Measurements from ENCODE around the gene THG1L. TPM values are rescaled to one million over a fixed set of nuclear protein-coding genes. Genes with fewer than 3 reads are reported as not detected.
A peak's percentile ranks its signal among the peaks of the same experiment; 100 is the strongest.

The THG1L gene
- total RNA-seq, 4 donors from 2014 or later, result 13.2 to 20.3 (median 15.5) TPM

- no peaks in the 10 kb centered on the region for H3K9me3 ChIP-seq
- H3K4me3 ChIP-seq, result no peak overlapping the region
- ATAC-seq, result peak; percentile 84
- 25 to 31% methylated on average over 9 to 10 of the region's 10 CpGs for WGBS, 2 donors (ENCODE audit: low coverage in 1 of 2)
- H3K27ac ChIP-seq, result peak overlapping the region in 1 of 4 donors; percentile 25
- peaks cover 0 to 43% of the 10 kb centered on the region in 2 donors for H3K36me3 ChIP-seq
- TF ChIP-seq, protein P1, sequence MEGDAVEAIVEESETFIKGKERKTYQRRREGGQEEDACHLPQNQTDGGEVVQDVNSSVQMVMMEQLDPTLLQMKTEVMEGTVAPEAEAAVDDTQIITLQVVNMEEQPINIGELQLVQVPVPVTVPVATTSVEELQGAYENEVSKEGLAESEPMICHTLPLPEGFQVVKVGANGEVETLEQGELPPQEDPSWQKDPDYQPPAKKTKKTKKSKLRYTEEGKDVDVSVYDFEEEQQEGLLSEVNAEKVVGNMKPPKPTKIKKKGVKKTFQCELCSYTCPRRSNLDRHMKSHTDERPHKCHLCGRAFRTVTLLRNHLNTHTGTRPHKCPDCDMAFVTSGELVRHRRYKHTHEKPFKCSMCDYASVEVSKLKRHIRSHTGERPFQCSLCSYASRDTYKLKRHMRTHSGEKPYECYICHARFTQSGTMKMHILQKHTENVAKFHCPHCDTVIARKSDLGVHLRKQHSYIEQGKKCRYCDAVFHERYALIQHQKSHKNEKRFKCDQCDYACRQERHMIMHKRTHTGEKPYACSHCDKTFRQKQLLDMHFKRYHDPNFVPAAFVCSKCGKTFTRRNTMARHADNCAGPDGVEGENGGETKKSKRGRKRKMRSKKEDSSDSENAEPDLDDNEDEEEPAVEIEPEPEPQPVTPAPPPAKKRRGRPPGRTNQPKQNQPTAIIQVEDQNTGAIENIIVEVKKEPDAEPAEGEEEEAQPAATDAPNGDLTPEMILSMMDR (IDR thresholded peaks at IDR 0.05), result peak; percentile 71 to 85 (median 75)
- TF ChIP-seq POLR2A (IDR thresholded peaks at IDR 0.05), result no peak
- no peaks in the 10 kb centered on the region for H3K27me3 ChIP-seq
- peaks cover 0 to 19% (median 3%) of the 10 kb centered on the region in 3 donors for H3K4me1 ChIP-seq
These were observed 30.7 kb downstream of the THG1L start for GRCh38 chr5:157761690-157762621.

DNA sequence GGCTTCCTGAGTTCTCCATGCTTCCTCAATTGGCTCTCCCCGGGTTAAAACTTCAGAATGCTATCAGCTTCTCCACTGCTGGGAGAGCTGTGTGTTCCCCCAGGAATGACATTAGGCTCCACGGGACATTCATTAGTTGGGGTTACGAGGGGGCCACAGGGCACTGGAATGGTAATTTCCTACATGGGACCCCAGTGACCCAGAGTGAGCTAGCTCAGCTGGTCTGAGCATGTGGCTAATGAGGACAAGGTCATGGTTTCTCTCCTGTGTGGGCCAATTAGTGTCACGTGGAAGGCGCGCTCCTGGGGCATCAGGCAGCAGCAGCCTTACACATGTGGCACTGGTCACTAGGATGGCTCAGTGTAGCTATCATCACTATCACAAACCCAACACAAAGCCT lies 33.3 kb downstream of the THG1L start:
- no peak for ATAC-seq
- Histone ChIP-seq H3K4me3 (no peak overlapping the region), H3K36me3 (peaks cover 0 to 19% of the 10 kb centered on the region in 2 donors), H3K27ac (no peak overlapping the region), H3K27me3 (no peaks in the 10 kb centered on the region), H3K9me3 (no peaks in the 10 kb centered on the region), H3K4me1 (peaks cover 0 to 19% (median 3%) of the 10 kb centered on the region in 3 donors)
- TF ChIP-seq, protein P1 (IDR thresholded peaks at IDR 0.05), result no peak
- TF ChIP-seq POLR2A (IDR thresholded peaks at IDR 0.05) (no peak), POLR2AphosphoS5 (IDR thresholded peaks at IDR 0.05) (no peak), EP300 (IDR thresholded peaks at IDR 0.05) (no peak)
- 94 to 100% methylated on average over 3 to 4 of the region's 6 CpGs for WGBS, 2 donors (ENCODE audit: low coverage in 1 of 2)

- WGBS, 2 donors (ENCODE audit: low coverage in 1 of 2), result 72 to 97% methylated on average over 4 to 7 of the region's 7 CpGs
- TF ChIP-seq, protein P1 (IDR thresholded peaks at IDR 0.05), result no peak
- TF ChIP-seq POLR2AphosphoS5 (IDR thresholded peaks at IDR 0.05) (no peak), POLR2A (IDR thresholded peaks at IDR 0.05) (no peak), EP300 (IDR thresholded peaks at IDR 0.05) (no peak)
- no peaks in the 10 kb centered on the region for H3K27me3 ChIP-seq
- peaks cover 0 to 12% (median 3%) of the 10 kb centered on the region in 3 donors for H3K4me1 ChIP-seq
- H3K27ac ChIP-seq, result no peak overlapping the region
- no peak for ATAC-seq
- H3K9me3 ChIP-seq, result no peaks in the 10 kb centered on the region
- H3K36me3 ChIP-seq, result no peaks in the 10 kb centered on the region
- H3K4me3 ChIP-seq, result no peak overlapping the region
These were observed 35.2 kb downstream of the THG1L start for GRCh38 chr5:157766442-157766841.

DNA sequence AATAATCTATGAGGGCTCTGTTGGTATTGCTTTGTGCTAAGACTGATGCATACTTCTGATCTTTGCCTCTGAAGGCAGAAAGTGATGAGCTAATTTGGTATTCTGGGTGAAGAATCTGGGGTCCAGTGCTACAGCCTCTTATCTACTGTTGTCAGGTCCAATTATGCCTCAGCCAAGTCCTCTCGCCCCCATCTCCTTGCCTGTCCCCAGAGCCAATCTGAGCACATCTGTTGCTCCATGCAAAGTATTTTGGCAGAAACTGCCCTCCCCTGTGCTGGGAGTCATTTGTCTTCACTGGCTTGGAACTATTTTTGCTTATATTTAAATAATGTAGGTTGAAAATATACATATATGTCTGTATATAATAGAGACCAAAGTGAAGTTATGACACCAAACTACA lies 35.7 kb downstream of the THG1L start:
- no peaks in the 10 kb centered on the region for H3K36me3 ChIP-seq
- H3K27ac ChIP-seq, result no peak overlapping the region
- no peak for ATAC-seq
- no peak overlapping the region for H3K4me3 ChIP-seq
- no peaks in the 10 kb centered on the region for H3K27me3 ChIP-seq
- no peaks in the 10 kb centered on the region for H3K9me3 ChIP-seq
- H3K4me1 ChIP-seq, result peaks cover 0 to 8% (median 0%) of the 10 kb centered on the region in 3 donors
- no peak for TF ChIP-seq POLR2AphosphoS5 (IDR thresholded peaks at IDR 0.05)
- TF ChIP-seq, protein P1 (IDR thresholded peaks at IDR 0.05), result no peak
- TF ChIP-seq EP300 (IDR thresholded peaks at IDR 0.05), result no peak
- no peak for TF ChIP-seq POLR2A (IDR thresholded peaks at IDR 0.05)
- WGBS, 2 donors (ENCODE audit: low coverage in 1 of 2), result 40 to 57% methylated on average over 1 of the region's 1 CpG

- Histone ChIP-seq H3K27me3 (no peaks in the 10 kb centered on the region), H3K27ac (no peak overlapping the region), H3K36me3 (no peaks in the 10 kb centered on the region), H3K9me3 (no peaks in the 10 kb centered on the region), H3K4me3 (no peak overlapping the region), H3K4me1 (no peaks in the 10 kb centered on the region)
- ATAC-seq, result no peak
- TF ChIP-seq EP300 (IDR thresholded peaks at IDR 0.05), result no peak
- no peak for TF ChIP-seq POLR2AphosphoS5 (IDR thresholded peaks at IDR 0.05)
- TF ChIP-seq, protein P1 (IDR thresholded peaks at IDR 0.05), result no peak
- TF ChIP-seq POLR2A (IDR thresholded peaks at IDR 0.05), result no peak
- 88 to 100% methylated on average over 1 to 2 of the region's 3 CpGs for WGBS, 2 donors (ENCODE audit: low coverage in 1 of 2)
These were observed 36.5 kb downstream of the THG1L start for GRCh38 chr5:157767689-157768088.

Measured in gastroesophageal sphincter (tissue), 4 donors.